ENCODE data around the gene FAM13A.

GRCh38 chr4:89067417-89067816 is 10.4 kb upstream of the FAM13A start:
- TF ChIP-seq EED (IDR thresholded peaks at IDR 0.05; ENCODE audit: low read depth): no peak
- TF ChIP-seq EP300 (IDR thresholded peaks at IDR 0.05; ENCODE audit: borderline replicate concordance in 1 of 2, control insufficient read depth in 1 of 2, low read depth in 2 of 2, low read length in 2 of 2): no peak
- TF ChIP-seq EZH2 (IDR thresholded peaks at IDR 0.05; ENCODE audit: borderline replicate concordance, control insufficient read depth, low read depth, low read length): no peak
- TF ChIP-seq TAF1 (IDR thresholded peaks at IDR 0.05; ENCODE audit: borderline replicate concordance, low read depth, low read length): no peak
- no peak for TF ChIP-seq CTCF (IDR thresholded peaks at IDR 0.05 in 2 of 3, conservative IDR thresholded peaks at IDR 0.05 in 1 of 3; ENCODE audit: control insufficient read depth in 2 of 3, extremely low read depth in 1 of 3, insufficient read depth in 1 of 3, low read depth in 3 of 3, low read length in 3 of 3)
- TF ChIP-seq MYC (IDR thresholded peaks at IDR 0.05; ENCODE audit: insufficient read depth, insufficient read length, insufficient replicate concordance, low read length, severe bottlenecking): no peak
- no peak for TF ChIP-seq ETV6 (conservative IDR thresholded peaks at IDR 0.05 in 1 of 2, IDR thresholded peaks at IDR 0.05 in 1 of 2; ENCODE audit: borderline replicate concordance in 1 of 2, low read depth in 1 of 2)
- TF ChIP-seq NR2F1 (conservative IDR thresholded peaks at IDR 0.05): no peak
- no peak for TF ChIP-seq NRF1 (conservative IDR thresholded peaks at IDR 0.05; ENCODE audit: low read depth, low read length)
- no peak for TF ChIP-seq ZBTB33 (IDR thresholded peaks at IDR 0.05)

All from GM12878 (cell line).